A549 (cell line): Measurements from ENCODE around the gene KCNMB1. TPM values are rescaled to one million over a fixed set of nuclear protein-coding genes. Genes with fewer than 3 reads are reported as not detected.

Source experiments
- ATAC-seq, 2 experiments: fragments of 200-7000 bp in 1 of 2; fragments of >200 bp in 1 of 2; cut with Nextera tagmentation in 1 of 2; cut with Tn5 transposase in 1 of 2; 3 replicates each; pipeline versions ENCODE4 v1.8.0 to v1.9.1; 2018 to 2020; ENCODE audit warnings: mild to moderate bottlenecking in 1 of 2, moderate library complexity in 1 of 2
- CTCF ChIA-PET: fragments of 300-600 bp; sonication (Branson Sonifier 250); formaldehyde crosslinking; extraction: SDS; loops from one replicate; lab custom pipeline; 2021; ENCODE audit warnings: antibody characterized with exemption, inconsistent platforms; lab: Yijun Ruan, JAX
- POLR2A ChIA-PET: fragments of 350-600 bp; formaldehyde crosslinking; extraction: SDS; loops from one replicate; lab custom pipeline; 2021; ENCODE audit warnings: antibody characterized with exemption, inconsistent platforms; lab: Yijun Ruan, JAX
- DNase-seq, 2 experiments: peaks; one replicate each; pipeline versions ENCODE4 v3.0.0 to v3.0.0-alpha.2; 2011 to 2016; ENCODE audit warnings: low read depth in 1 of 2, low spot score in 1 of 2
- FAIRE-seq: peaks from 2 replicates; lab custom pipeline; 2011; peaks lifted over from hg19 to GRCh38; lab: Jason Lieb, UNC
- H3K27ac ChIP-seq, 2 experiments: fragments of >200 bp; sonication (Bioruptor Twin); formaldehyde crosslinking; 3 replicates each; pipeline ENCODE4 v1.5.1; 2016 to 2017
- H3K4me1 ChIP-seq: fragments of >200 bp; sonication (Bioruptor Twin); formaldehyde crosslinking; 3 replicates; pipeline ENCODE4 v1.6.1; 2016
- H3K4me2 ChIP-seq: fragments of >200 bp; sonication (Bioruptor Twin); formaldehyde crosslinking; 3 replicates; pipeline ENCODE4 v1.6.1; 2016
- H3K4me3 ChIP-seq: fragments of >200 bp; sonication (Bioruptor Twin); formaldehyde crosslinking; 3 replicates; pipeline ENCODE4 v1.5.1; 2016
- H3K9me3 ChIP-seq: fragments of >200 bp; sonication (Bioruptor Twin); formaldehyde crosslinking; 3 replicates; pipeline ENCODE4 v1.6.1; 2016
- CHD4 ChIP-seq: fragments of 200-600 bp; sonication (generic); IDR thresholded peaks from 2 replicates; pipeline ENCODE4 v1.6.1; 2016; ENCODE audit warnings: antibody characterized with exemption, mild to moderate bottlenecking, borderline replicate concordance
- FOSB ChIP-seq: fragments of 250-450 bp; sonication (Bioruptor Pico); IDR thresholded peaks from 2 replicates; pipeline ENCODE4 v1.5.0; 2020; ENCODE audit warnings: mild to moderate bottlenecking, moderate library complexity
- FOSL2 ChIP-seq, 2 experiments: fragments of 450-650 bp in 1 of 2; fragments of >200 bp in 1 of 2; sonication (Bioruptor Twin) in 1 of 2; formaldehyde crosslinking; IDR thresholded peaks; 2 replicates each; pipeline versions ENCODE4 v1.5.0 to v1.6.1; 2016 to 2020; ENCODE audit warnings: mild to moderate bottlenecking in 1 of 2, moderate library complexity in 1 of 2
- FOXS1 ChIP-seq: fragments of 250-450 bp; sonication (Bioruptor Pico); IDR thresholded peaks from 2 replicates; pipeline ENCODE4 v1.5.0; 2020; ENCODE audit warnings: mild to moderate bottlenecking, moderate library complexity
- GATA3 ChIP-seq: IDR thresholded peaks from 2 replicates; pipeline ENCODE4 v1.6.1; 2012; ENCODE audit warnings: borderline replicate concordance
- HOXA7 ChIP-seq: fragments of 250-450 bp; sonication (Bioruptor Pico); IDR thresholded peaks from 2 replicates; pipeline ENCODE4 v1.5.0; 2020; ENCODE audit warnings: mild to moderate bottlenecking, moderate library complexity
- HOXB5 ChIP-seq: fragments of 250-450 bp; sonication (Bioruptor Pico); IDR thresholded peaks from 2 replicates; pipeline ENCODE4 v1.5.0; 2020; ENCODE audit warnings: mild to moderate bottlenecking, moderate library complexity
- MAX ChIP-seq: IDR thresholded peaks from 2 replicates; pipeline ENCODE4 v1.6.1; 2012
- MAZ ChIP-seq: fragments of 150-350 bp; IDR thresholded peaks from 2 replicates; pipeline ENCODE4 v1.6.1; 2014; ENCODE audit warnings: antibody characterized with exemption, low read depth, low read length, borderline replicate concordance
- NFE2L2 ChIP-seq: fragments of 150-350 bp; conservative IDR thresholded peaks from 2 replicates; pipeline ENCODE4 v1.6.1; 2014; ENCODE audit warnings: low read length
- NPAS2 ChIP-seq: fragments of 250-450 bp; sonication (Bioruptor Pico); IDR thresholded peaks from 2 replicates; pipeline ENCODE4 v1.8.0; 2022; ENCODE audit warnings: mild to moderate bottlenecking, moderate library complexity, borderline replicate concordance
- RFX5 ChIP-seq: fragments of 450-650 bp; IDR thresholded peaks from 2 replicates; pipeline ENCODE4 v1.7.1; 2014; ENCODE audit warnings: antibody characterized with exemption, mild to moderate bottlenecking, moderate library complexity
- TP53 ChIP-seq: fragments of 250-450 bp; sonication (Bioruptor Pico); IDR thresholded peaks from 2 replicates; pipeline ENCODE4 v1.5.0; 2021; ENCODE audit warnings: mild to moderate bottlenecking, moderate library complexity
- ZNF302 ChIP-seq: fragments of 250-450 bp; sonication (Bioruptor Pico); IDR thresholded peaks from 2 replicates; pipeline ENCODE4 v1.9.0; 2021; ENCODE audit warnings: inconsistent platforms, mild to moderate bottlenecking, moderate library complexity
- ZSCAN20 ChIP-seq: fragments of 250-450 bp; sonication (Bioruptor Pico); IDR thresholded peaks from 2 replicates; pipeline ENCODE4 v1.8.0; 2022; ENCODE audit warnings: mild to moderate bottlenecking, moderate library complexity
- WGBS: methylation state at CpG from one replicate; pipeline ENCODE4 v1.1.6; 2017; ENCODE audit errors: missing lambda C conversion rate; 5-methylcytosine and 5-hydroxymethylcytosine counted together
- polyA plus RNA-seq, 4 experiments: library from polyadenylated mRNA; depleted of rRNA in 3 of 4; stranded (reverse); fragments of >200 nt; fragmentation: RNase III in 1 of 4; extraction: RNeasy Plus Mini Kit Qiagen cat#74134 plus additional on column Dnase treatment in 1 of 4; gene quantifications; 2 replicates in 3 of 4; 3 replicates in 1 of 4; pipeline ENCODE4 v1.2.3, GENCODE V29; 2011 to 2017
- TF ChIP-seq, protein P1 (sequence below): fragments of >200 bp; sonication (Bioruptor Twin); formaldehyde crosslinking; IDR thresholded peaks from 3 replicates; pipeline ENCODE4 v1.5.1; 2016
- TF ChIP-seq, protein P2 (sequence below): fragments of 450-650 bp; IDR thresholded peaks from 2 replicates; pipeline ENCODE4 v1.6.1; 2014; ENCODE audit warnings: antibody characterized with exemption
- TF ChIP-seq, protein P3 (sequence below): fragments of 150-350 bp; IDR thresholded peaks from 2 replicates; pipeline ENCODE4 v1.6.1; 2014; ENCODE audit warnings: low read depth, mild to moderate bottlenecking, low read length

The KCNMB1 gene
- polyA plus RNA-seq, 2 of the 4 experiments (the other 2 are of a cell fraction) = not detected

- TF ChIP-seq MAX = no peak
- no peak for TF ChIP-seq TP53
- no peak for TF ChIP-seq NFE2L2
- no peak for TF ChIP-seq RFX5
- no peak for TF ChIP-seq HOXA7 (CRISPR knock-in tag)
- TF ChIP-seq, protein P1, sequence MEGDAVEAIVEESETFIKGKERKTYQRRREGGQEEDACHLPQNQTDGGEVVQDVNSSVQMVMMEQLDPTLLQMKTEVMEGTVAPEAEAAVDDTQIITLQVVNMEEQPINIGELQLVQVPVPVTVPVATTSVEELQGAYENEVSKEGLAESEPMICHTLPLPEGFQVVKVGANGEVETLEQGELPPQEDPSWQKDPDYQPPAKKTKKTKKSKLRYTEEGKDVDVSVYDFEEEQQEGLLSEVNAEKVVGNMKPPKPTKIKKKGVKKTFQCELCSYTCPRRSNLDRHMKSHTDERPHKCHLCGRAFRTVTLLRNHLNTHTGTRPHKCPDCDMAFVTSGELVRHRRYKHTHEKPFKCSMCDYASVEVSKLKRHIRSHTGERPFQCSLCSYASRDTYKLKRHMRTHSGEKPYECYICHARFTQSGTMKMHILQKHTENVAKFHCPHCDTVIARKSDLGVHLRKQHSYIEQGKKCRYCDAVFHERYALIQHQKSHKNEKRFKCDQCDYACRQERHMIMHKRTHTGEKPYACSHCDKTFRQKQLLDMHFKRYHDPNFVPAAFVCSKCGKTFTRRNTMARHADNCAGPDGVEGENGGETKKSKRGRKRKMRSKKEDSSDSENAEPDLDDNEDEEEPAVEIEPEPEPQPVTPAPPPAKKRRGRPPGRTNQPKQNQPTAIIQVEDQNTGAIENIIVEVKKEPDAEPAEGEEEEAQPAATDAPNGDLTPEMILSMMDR = no peak
These were observed 27.4 kb upstream of the KCNMB1 start (continued) for GRCh38 chr5:170416526-170416925.

- Histone ChIP-seq H3K27ac (no peak overlapping the region), H3K9me3 (no peaks in the 10 kb centered on the region), H3K4me1 (peaks cover 7% of the 10 kb centered on the region; the same call in 2 of the 3 replicates), H3K4me2 (no peak overlapping the region), H3K4me3 (no peak overlapping the region)
- ChIA-PET POLR2A (no interaction called here), CTCF (interaction anchor here (1.2 to 16.9 kb wide), 3 partner anchors 20 to 224 kb away, joined by 5 to 270 read pairs (median 8); no protein-coding TSS in a partner anchor)
- TF ChIP-seq RFX5 (no peak), HOXB5 (CRISPR knock-in tag) (no peak), FOXS1 (no peak), ZSCAN20 (CRISPR knock-in tag) (no peak), FOSL2 (IDR thresholded peaks at IDR 0.05) (no peak), FOSL2 (CRISPR knock-in tag; IDR thresholded peaks at IDR 0.05) (no peak), FOSB (CRISPR knock-in tag) (no peak), MAX (no peak), CHD4 (no peak), GATA3 (no peak)
- TF ChIP-seq, protein P2, sequence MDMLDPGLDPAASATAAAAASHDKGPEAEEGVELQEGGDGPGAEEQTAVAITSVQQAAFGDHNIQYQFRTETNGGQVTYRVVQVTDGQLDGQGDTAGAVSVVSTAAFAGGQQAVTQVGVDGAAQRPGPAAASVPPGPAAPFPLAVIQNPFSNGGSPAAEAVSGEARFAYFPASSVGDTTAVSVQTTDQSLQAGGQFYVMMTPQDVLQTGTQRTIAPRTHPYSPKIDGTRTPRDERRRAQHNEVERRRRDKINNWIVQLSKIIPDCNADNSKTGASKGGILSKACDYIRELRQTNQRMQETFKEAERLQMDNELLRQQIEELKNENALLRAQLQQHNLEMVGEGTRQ = no peak
- TF ChIP-seq, protein P3, sequence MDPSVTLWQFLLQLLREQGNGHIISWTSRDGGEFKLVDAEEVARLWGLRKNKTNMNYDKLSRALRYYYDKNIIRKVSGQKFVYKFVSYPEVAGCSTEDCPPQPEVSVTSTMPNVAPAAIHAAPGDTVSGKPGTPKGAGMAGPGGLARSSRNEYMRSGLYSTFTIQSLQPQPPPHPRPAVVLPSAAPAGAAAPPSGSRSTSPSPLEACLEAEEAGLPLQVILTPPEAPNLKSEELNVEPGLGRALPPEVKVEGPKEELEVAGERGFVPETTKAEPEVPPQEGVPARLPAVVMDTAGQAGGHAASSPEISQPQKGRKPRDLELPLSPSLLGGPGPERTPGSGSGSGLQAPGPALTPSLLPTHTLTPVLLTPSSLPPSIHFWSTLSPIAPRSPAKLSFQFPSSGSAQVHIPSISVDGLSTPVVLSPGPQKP = no peak
- WGBS = 87% methylated on average over 6 of the region's 6 CpGs
- no peak for ATAC-seq
- DNase-seq = no peak
- FAIRE-seq = no peak
These were observed 25.6 kb upstream of the KCNMB1 start for GRCh38 chr5:170414786-170415185.

DNA sequence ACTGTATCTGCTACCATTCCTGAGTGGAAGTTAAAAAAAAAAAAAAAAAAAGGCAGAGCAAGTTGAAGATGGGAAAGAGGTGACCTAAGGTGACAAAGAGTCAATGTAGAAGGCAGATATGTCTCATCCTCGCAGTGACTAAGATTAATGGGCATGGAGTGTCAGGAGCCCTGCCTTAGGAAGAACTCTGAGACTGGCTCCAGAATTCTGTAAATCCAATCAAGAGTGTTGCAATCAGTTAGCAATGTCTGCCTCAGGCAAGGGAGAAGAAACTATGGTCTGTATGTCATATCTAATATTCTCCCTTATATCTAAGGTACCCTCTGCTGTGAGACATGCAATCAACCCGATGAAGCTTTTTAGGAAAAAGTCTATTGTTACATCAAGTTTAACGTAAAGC is 24.7 kb upstream of the KCNMB1 start:
- no peak for TF ChIP-seq HOXA7 (CRISPR knock-in tag)
- TF ChIP-seq NPAS2 = no peak
- TF ChIP-seq ZNF302 = no peak
- TF ChIP-seq MAZ = no peak
- no peak for TF ChIP-seq NFE2L2
- ChIA-PET POLR2A (no interaction called here), CTCF (interaction anchor here (1.2 to 16.9 kb wide), 2 partner anchors 18 to 190 kb away, joined by 3 to 270 read pairs; no protein-coding TSS in a partner anchor)
- WGBS = 52% methylated on average over 3 of the region's 3 CpGs
- no peaks in the 10 kb centered on the region for H3K9me3 ChIP-seq
- H3K4me3 ChIP-seq = no peak overlapping the region
- H3K4me1 ChIP-seq = peaks cover 4% of the 10 kb centered on the region; the same call in 2 of the 3 replicates
- H3K27ac ChIP-seq = no peak overlapping the region
- ATAC-seq = no peak
- no peak overlapping the region for H3K4me2 ChIP-seq
- FAIRE-seq = no peak
- no peak for DNase-seq
